D721Med (cell line): ENCODE data around the gene SERPINB12.
A peak's percentile ranks its signal among the peaks of the same experiment; 100 is the strongest.

Experiments used
- DNase-seq: peaks from one replicate; pipeline ENCODE4 v3.0.0; 2011; ENCODE audit warnings: low spot score; ENCODE audit not compliant: insufficient read length
- FAIRE-seq: peaks from 2 replicates; lab custom pipeline; 2011; peaks lifted over from hg19 to GRCh38; lab: Jason Lieb, UNC
- CTCF ChIP-seq: IDR thresholded peaks from 2 replicates; pipeline ENCODE4 v1.5.1; 2012; ENCODE audit warnings: mild to moderate bottlenecking, control low read depth; ENCODE audit not compliant: insufficient read depth; ENCODE audit errors: missing control alignments

The SERPINB12 gene

GRCh38 chr18:63514326-63514725 is 27.8 kb upstream of the SERPINB12 start:
- TF ChIP-seq CTCF, result no peak
- peak; percentile 89 for FAIRE-seq

DNA sequence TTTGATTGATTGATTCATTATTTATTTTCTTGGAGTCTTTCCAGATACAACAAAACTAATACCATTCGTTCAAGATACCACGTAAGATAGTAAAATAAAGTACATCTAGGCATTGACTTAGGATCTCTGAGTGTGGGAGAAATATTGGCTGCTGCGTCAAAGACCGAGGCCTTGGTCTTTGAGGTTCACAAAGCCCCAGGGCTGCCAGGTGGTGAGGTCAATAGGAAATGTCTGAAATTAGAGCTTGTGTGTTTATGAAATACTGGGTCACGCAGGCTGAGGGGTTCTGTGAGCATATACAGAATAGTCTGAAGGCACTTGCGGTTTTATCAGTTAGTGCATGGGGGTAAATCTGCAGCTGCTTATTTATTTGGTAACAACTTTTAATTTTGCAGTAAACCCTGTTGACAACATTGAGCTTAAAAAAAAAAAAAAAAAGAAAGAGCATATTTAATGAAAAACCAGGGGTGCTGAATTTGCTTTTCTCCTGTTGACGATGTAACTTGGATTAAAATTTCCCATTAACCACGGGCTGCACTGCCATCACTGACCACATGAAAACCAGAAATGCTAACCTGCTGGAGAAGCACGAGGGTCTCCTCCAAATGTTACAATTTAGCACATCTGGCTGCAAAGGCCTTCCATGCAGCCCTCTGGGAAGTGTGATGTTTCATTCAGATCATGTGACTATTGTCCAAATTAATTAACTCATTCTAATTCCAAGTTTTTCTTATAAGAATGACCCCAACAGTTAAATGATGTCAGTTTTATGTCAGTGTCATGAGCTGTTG is 27.1 kb upstream of the SERPINB12 start:
- FAIRE-seq (peak; percentile 97), DNase-seq (no peak)
- TF ChIP-seq CTCF, result no peak

More at GRCh38 chr18:63514326-63514725, 27.8 kb upstream of the SERPINB12 start:
- DNase-seq, result no peak

- FAIRE-seq (no peak), DNase-seq (no peak)
- TF ChIP-seq CTCF, result no peak
Measured at GRCh38 chr18:63515801-63516200, 26.4 kb upstream of the SERPINB12 start.

DNA sequence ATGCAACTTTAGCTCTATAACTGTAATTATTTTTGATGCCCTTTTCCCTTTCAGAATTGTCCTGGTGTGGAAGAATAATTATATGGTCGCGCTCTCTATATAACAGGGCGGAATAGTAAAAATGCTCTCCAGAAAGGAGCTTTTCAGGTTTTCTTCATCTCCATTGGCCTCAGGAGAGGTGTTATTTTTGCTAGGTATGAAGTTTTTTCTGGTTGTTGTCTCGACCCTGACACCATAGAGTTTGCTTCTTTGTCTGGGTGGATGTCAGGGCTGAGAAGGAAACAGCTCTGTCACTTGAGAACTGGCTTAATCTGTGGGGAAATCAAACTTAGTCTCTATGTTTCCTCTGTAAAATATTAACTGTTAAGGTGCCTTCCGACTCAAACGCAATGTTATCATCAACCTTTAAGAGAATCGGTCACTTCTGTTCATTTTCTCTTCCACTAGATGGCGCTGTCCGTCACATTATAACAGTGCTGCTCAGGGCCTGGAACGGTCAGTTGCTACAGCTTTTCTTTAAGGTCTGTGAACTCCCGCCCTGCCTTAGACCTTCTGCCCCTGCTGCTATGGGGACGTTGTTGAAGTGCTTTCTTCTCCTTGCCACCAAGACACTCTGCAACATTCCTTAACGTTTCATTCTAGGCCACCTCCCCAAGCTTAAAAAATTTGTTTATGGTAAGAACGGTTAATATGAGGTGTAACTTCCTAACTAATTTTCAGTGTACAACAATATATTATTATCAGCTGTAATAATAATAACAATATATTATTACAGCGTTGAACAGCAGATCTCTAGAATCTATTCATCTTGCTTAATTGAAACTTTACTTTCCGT is 23.8 kb upstream of the SERPINB12 start:
- peak; percentile 40 for DNase-seq
- peak; percentile 100 for FAIRE-seq
- TF ChIP-seq CTCF, result peak; percentile 79

DNA sequence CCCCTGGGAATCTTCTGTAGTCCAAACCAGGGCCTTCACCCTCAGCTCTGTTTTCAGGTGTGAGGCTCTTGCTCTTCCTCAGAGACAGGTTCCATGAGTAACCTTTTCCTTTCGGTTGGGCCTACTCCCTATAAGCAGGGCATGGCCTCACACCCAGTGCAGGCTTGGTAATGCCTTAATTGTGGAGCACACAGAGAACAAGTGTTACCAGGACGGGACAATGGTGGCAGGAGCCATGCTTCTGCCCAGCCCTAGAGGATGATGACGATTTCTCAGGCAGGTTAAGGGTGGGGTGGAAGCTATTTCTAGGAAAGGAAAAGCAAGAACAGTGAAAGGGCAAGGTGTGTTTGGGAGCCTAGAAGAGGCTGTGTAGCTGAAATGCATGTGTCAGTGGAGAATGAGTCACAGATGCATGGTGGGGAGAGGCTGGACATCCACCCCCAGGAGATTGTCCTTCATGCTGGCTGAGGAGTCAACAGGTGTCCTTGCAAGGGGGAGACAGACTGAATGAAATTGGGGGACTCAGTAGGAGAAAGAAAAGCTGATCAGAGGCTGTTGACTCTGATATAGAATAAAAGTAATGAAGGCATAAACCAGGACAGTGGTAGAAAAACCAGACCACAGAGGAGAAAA is 22.0 kb upstream of the SERPINB12 start:
- FAIRE-seq (no peak), DNase-seq (no peak)
- no peak for TF ChIP-seq CTCF

GRCh38 chr18:63523660-63524059 is 18.5 kb upstream of the SERPINB12 start:
- no peak for TF ChIP-seq CTCF
- FAIRE-seq (peak; percentile 99), DNase-seq (no peak)
